ENCODE results near the gene MRM3.

MRM3 gene

DNA sequence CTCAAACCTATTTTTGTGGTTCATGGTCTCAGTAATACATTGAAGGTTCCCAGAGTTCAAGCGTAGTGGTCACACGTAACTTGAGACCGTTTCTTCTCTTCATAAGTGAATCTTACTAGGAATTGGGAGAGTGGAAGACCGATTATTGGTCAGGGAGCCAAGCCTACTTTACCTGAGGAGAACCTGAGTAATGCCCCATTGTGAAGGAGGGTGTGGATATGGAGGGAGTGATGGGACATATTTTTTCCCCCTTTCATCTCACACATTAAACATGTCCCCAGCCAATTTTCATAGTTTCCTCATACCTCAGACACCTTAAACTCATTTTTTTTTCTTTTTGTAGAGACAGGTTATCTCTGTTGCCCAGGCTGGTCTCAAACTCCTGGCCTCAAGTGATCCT, 39.0 kb upstream of the MRM3 start:
- Histone ChIP-seq H3K79me2 (ENCODE audit: insufficient read depth, low read length) (peaks cover 12% of the 10 kb centered on the region; the same call in 1 of the 2 replicates), H3K9me3 (ENCODE audit: insufficient read depth, low read depth, low read length) (no peaks in the 10 kb centered on the region), H3K4me1 (ENCODE audit: insufficient read depth, low read length, poor library complexity, severe bottlenecking) (no peaks in the 10 kb centered on the region), H4K20me1 (ENCODE audit: insufficient read depth, low read length, poor library complexity, severe bottlenecking) (peaks cover 6% of the 10 kb centered on the region), H2AFZ (ENCODE audit: low read length) (no peak overlapping the region), H3K9me2 (replicated peaks; ENCODE audit: low read depth, low read length) (no peaks in the 10 kb centered on the region), H3K9ac (ENCODE audit: low read depth, low read length, poor library complexity, severe bottlenecking) (no peak overlapping the region), H3K36me3 (ENCODE audit: insufficient read depth, low read length) (peaks cover 61% of the 10 kb centered on the region; the same call in 1 of the 2 replicates), H3F3A (ENCODE audit: low read depth) (no peaks in the 10 kb centered on the region), H3K27me3 (ENCODE audit: insufficient read depth, low read length, poor library complexity, severe bottlenecking) (no peaks in the 10 kb centered on the region), H3K4me2 (ENCODE audit: low read depth, low read length, poor library complexity, severe bottlenecking) (no peak overlapping the region), H3K4me3 (ENCODE audit: low read length, poor library complexity, severe bottlenecking) (no peak overlapping the region)
- TF ChIP-seq EZH2phosphoT487 (IDR thresholded peaks at IDR 0.05; ENCODE audit: borderline replicate concordance) (no peak), CTCF (conservative IDR thresholded peaks at IDR 0.05; ENCODE audit: low read length) (no peak)

- Histone ChIP-seq H3K27me3 (ENCODE audit: insufficient read depth, low read length, poor library complexity, severe bottlenecking) (no peaks in the 10 kb centered on the region), H3K4me1 (ENCODE audit: insufficient read depth, low read length, poor library complexity, severe bottlenecking) (peaks cover 6% of the 10 kb centered on the region), H2AFZ (ENCODE audit: low read length) (no peak overlapping the region), H3K36me3 (ENCODE audit: insufficient read depth, low read length) (peaks cover 57% of the 10 kb centered on the region; the same call in 1 of the 2 replicates), H3K79me2 (ENCODE audit: insufficient read depth, low read length) (peaks cover 20% of the 10 kb centered on the region), H3K9me2 (replicated peaks; ENCODE audit: low read depth, low read length) (no peaks in the 10 kb centered on the region), H4K20me1 (ENCODE audit: insufficient read depth, low read length, poor library complexity, severe bottlenecking) (peaks cover 6% of the 10 kb centered on the region), H3K9me3 (ENCODE audit: insufficient read depth, low read depth, low read length) (no peaks in the 10 kb centered on the region), H3K4me2 (ENCODE audit: low read depth, low read length, poor library complexity, severe bottlenecking) (no peak overlapping the region), H3K4me3 (ENCODE audit: low read length, poor library complexity, severe bottlenecking) (no peak overlapping the region), H3F3A (ENCODE audit: low read depth) (no peaks in the 10 kb centered on the region), H3K9ac (ENCODE audit: low read depth, low read length, poor library complexity, severe bottlenecking) (no peak overlapping the region)
- no peak for TF ChIP-seq EZH2phosphoT487 (IDR thresholded peaks at IDR 0.05; ENCODE audit: borderline replicate concordance)
- no peak for TF ChIP-seq CTCF (conservative IDR thresholded peaks at IDR 0.05; ENCODE audit: low read length)
Observed at GRCh38 chr17:744937-745336, 37.2 kb upstream of the MRM3 start.

GRCh38 chr17:745406-745805, 36.7 kb upstream of the MRM3 start:
- Histone ChIP-seq H3K9ac (ENCODE audit: low read depth, low read length, poor library complexity, severe bottlenecking) (no peak overlapping the region), H2AFZ (ENCODE audit: low read length) (no peak overlapping the region), H3K4me2 (ENCODE audit: low read depth, low read length, poor library complexity, severe bottlenecking) (no peak overlapping the region), H3F3A (ENCODE audit: low read depth) (no peaks in the 10 kb centered on the region), H3K36me3 (ENCODE audit: insufficient read depth, low read length) (peaks cover 55% of the 10 kb centered on the region; the same call in 1 of the 2 replicates), H3K4me1 (ENCODE audit: insufficient read depth, low read length, poor library complexity, severe bottlenecking) (peaks cover 11% of the 10 kb centered on the region), H3K4me3 (ENCODE audit: low read length, poor library complexity, severe bottlenecking) (no peak overlapping the region), H3K79me2 (ENCODE audit: insufficient read depth, low read length) (peaks cover 25% of the 10 kb centered on the region), H3K9me3 (ENCODE audit: insufficient read depth, low read depth, low read length) (no peaks in the 10 kb centered on the region), H3K9me2 (replicated peaks; ENCODE audit: low read depth, low read length) (no peaks in the 10 kb centered on the region), H3K27me3 (ENCODE audit: insufficient read depth, low read length, poor library complexity, severe bottlenecking) (no peaks in the 10 kb centered on the region), H4K20me1 (ENCODE audit: insufficient read depth, low read length, poor library complexity, severe bottlenecking) (peaks cover 9% of the 10 kb centered on the region)
- TF ChIP-seq CTCF (conservative IDR thresholded peaks at IDR 0.05; ENCODE audit: low read length) (no peak), EZH2phosphoT487 (IDR thresholded peaks at IDR 0.05; ENCODE audit: borderline replicate concordance) (no peak)

Measured in Loucy (cell line).